Calu3 (cell line): ENCODE data around the gene UST. TPM values are rescaled to one million over a fixed set of nuclear protein-coding genes. Genes with fewer than 3 reads are reported as not detected.
"Not testable (repeated sequence)": the region's sequence is repeated elsewhere in the genome, so short reads cannot be mapped to it uniquely, and the experiment has no call there.

ENCODE experiments used
- BruUV-seq: library from RNA; stranded (reverse); fragments of 400-500 nt; replicated peaks from 2 replicates; lab custom pipeline; 2021; lab: Mats Ljungman, UMichigan
- CTCF ChIA-PET: fragments of 300-600 bp; sonication (Branson Sonifier 250); formaldehyde crosslinking; loops from one replicate; lab custom pipeline; 2022; ENCODE audit warnings: antibody characterized with exemption; lab: Charles Lee
- DNase-seq: peaks from one replicate; pipeline ENCODE4 v3.0.0; 2022
- H3K27ac Mint-ChIP-seq: one replicate; pipeline ENCODE4 v1.8.0; 2022; ENCODE audit warnings: mixed read lengths; ENCODE audit not compliant: unreplicated experiment
- H3K27me3 Mint-ChIP-seq: one replicate; pipeline ENCODE4 v1.8.0; 2022; ENCODE audit warnings: mixed read lengths; ENCODE audit not compliant: unreplicated experiment
- H3K36me3 Mint-ChIP-seq: one replicate; pipeline ENCODE4 v1.8.0; 2022; ENCODE audit warnings: mild to moderate bottlenecking, moderate library complexity, mixed read lengths; ENCODE audit not compliant: insufficient read depth, unreplicated experiment
- H3K4me1 Mint-ChIP-seq: one replicate; pipeline ENCODE4 v1.8.0; 2022; ENCODE audit warnings: mild to moderate bottlenecking, low read depth, mixed read lengths; ENCODE audit not compliant: unreplicated experiment
- H3K4me3 Mint-ChIP-seq: one replicate; pipeline ENCODE4 v1.8.0; 2022; ENCODE audit warnings: mild to moderate bottlenecking, low read depth, moderate library complexity, mixed read lengths; ENCODE audit not compliant: unreplicated experiment
- H3K9me3 Mint-ChIP-seq: one replicate; pipeline ENCODE4 v1.8.0; 2022; ENCODE audit warnings: low read depth, mixed read lengths; ENCODE audit not compliant: unreplicated experiment
- intact Hi-C: fragments of 100-400 bp; cut with micrococcal nuclease; formaldehyde crosslinking; loops from one replicate; pipeline ENCODE4 v1.10.0; 2022; ENCODE audit not compliant: unreplicated experiment
- total RNA-seq: library from RNA; stranded (reverse); gene quantifications from 2 replicates; pipeline ENCODE4 v1.2.3, GENCODE V29; 2022
- TF ChIP-seq, protein P1 (sequence below): fragments of 200-600 bp; IDR thresholded peaks from one replicate; pipeline ENCODE4 v1.8.0; 2022; ENCODE audit warnings: antibody characterized with exemption; ENCODE audit not compliant: unreplicated experiment

Gene UST
- total RNA-seq, 1 experiment from 2014 or later: 2.4 TPM

DNA sequence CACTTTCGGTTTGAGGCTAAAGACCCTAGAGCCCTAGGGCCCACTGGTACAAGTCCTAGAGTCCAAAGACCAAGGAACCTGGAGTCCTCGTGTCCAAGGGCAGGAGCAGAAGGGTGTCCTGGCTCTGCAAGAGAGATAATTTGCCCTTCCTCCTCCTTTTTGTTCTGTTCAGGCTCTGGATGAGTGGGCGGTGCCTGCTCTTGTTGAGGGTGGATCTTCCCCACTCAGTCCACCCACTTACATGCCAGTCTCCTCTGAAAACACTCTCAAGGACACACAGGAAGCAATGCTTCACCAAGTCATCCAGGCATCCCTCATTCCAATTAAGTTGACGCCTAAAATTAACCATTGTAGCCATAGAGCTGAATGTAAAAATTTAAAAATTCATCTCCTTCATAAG lies 102.1 kb downstream of the UST start:
- no peak overlapping the region for H3K27ac Mint-ChIP-seq
- TF ChIP-seq, protein P1, sequence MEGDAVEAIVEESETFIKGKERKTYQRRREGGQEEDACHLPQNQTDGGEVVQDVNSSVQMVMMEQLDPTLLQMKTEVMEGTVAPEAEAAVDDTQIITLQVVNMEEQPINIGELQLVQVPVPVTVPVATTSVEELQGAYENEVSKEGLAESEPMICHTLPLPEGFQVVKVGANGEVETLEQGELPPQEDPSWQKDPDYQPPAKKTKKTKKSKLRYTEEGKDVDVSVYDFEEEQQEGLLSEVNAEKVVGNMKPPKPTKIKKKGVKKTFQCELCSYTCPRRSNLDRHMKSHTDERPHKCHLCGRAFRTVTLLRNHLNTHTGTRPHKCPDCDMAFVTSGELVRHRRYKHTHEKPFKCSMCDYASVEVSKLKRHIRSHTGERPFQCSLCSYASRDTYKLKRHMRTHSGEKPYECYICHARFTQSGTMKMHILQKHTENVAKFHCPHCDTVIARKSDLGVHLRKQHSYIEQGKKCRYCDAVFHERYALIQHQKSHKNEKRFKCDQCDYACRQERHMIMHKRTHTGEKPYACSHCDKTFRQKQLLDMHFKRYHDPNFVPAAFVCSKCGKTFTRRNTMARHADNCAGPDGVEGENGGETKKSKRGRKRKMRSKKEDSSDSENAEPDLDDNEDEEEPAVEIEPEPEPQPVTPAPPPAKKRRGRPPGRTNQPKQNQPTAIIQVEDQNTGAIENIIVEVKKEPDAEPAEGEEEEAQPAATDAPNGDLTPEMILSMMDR: no peak
- no peaks in the 10 kb centered on the region for H3K9me3 Mint-ChIP-seq
- no peak overlapping the region for H3K4me3 Mint-ChIP-seq
- DNase-seq: no peak
- no peaks in the 10 kb centered on the region for H3K36me3 Mint-ChIP-seq
- H3K4me1 Mint-ChIP-seq: no peaks in the 10 kb centered on the region
- CTCF ChIA-PET: no interaction called here
- H3K27me3 Mint-ChIP-seq: no peaks in the 10 kb centered on the region
- BruUV-seq: no TSS peak
- intact Hi-C loops: no loop called here

DNA sequence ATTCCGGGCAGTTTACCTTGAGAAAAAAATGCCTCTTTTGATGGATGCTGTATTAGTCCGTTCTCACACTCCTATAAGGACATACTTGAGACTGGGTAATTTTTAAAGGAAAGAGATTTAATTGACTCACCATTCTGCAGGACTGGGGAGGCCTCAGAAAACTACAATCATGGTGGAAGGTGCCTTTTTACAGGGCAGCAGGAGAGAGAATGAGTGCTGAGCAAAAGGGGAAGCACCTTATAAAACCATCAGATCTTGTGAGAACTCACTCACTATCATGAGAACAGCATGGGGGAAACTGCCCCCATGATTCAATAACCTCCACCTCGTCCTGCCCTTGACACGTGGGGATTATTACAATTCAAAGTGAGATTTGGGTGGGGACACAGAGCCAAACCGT lies 102.6 kb downstream of the UST start:
- not testable (repeated sequence) for H3K27ac Mint-ChIP-seq, H3K9me3 Mint-ChIP-seq

DNA sequence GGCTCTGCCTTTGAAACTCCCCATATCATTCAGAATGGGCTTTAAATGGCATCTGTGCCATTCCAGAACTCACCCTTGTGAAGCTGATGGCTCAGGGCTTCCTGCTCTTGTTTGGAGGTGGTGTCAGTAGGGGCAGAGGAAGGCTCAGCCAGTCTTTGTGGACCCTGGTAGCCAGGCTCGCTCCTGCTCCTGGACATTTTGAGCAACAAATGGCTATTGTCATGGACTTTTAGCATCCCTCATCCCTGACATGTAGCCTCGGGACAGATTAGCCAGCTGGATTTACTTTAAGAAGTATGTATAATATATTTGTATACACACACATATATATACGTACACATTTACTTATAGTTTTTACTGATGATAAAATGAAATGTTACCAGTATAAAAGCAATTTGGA lies 104.1 kb downstream of the UST start:
- DNase-seq: no peak
- no peaks in the 10 kb centered on the region for H3K36me3 Mint-ChIP-seq
- no peaks in the 10 kb centered on the region for H3K4me1 Mint-ChIP-seq
- no TSS peak for BruUV-seq
- intact Hi-C loops: no loop called here
- CTCF ChIA-PET: no interaction called here
- H3K9me3 Mint-ChIP-seq: no peaks in the 10 kb centered on the region
- TF ChIP-seq, protein P1: no peak
- no peaks in the 10 kb centered on the region for H3K27me3 Mint-ChIP-seq
- H3K27ac Mint-ChIP-seq: no peak overlapping the region
- H3K4me3 Mint-ChIP-seq: no peak overlapping the region

More for the DNA sequence above, 102.6 kb downstream of the UST start:
- H3K27me3 Mint-ChIP-seq, CTCF ChIA-PET, BruUV-seq, H3K4me3 Mint-ChIP-seq, H3K4me1 Mint-ChIP-seq, H3K36me3 Mint-ChIP-seq, DNase-seq, intact Hi-C loops: not testable (repeated sequence)

DNA sequence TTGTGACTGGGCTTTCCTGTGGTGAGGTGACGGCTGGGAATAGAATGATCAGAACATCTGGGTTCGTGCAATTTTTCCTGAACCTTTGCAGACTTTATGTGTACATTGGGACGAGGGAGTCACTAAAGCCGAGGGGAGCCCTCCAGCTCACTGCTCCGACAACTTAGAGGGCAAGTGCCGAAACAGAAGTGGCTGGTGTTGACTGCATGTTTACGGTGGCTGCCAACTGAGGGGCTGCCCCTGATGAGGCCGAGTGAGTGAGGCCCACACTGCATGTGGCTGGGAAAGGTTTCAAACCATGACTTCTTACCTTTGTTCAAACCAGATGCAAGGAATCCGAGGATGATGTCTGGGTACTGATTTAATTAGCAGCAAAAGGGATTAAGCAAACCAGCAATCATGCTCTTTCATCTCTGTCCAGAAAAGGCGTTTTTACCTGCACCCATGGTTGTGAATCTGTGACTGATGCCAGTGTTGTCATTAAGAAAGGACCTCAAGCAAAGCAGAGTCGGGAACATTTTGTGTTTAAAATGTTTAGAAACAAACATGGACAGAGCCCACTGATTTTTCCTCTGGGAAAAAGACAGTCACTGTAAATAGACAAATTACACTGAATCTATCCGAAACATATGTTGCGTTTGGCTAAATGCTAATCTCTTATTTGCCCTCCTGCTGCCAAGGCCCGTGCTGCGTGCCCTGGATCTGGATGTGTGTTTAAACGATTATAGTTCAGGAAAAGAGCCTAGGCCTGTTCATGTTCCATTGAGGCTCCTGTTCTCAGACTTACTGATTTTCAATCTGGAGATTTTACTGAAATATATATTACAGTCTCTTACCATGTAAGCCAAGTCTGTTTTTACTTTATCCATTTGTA lies 105.1 kb downstream of the UST start:
- no peak overlapping the region for H3K4me3 Mint-ChIP-seq
- H3K27ac Mint-ChIP-seq: no peak overlapping the region
- H3K4me1 Mint-ChIP-seq: no peaks in the 10 kb centered on the region
- H3K36me3 Mint-ChIP-seq: no peaks in the 10 kb centered on the region
- TF ChIP-seq, protein P1: no peak
- no peaks in the 10 kb centered on the region for H3K9me3 Mint-ChIP-seq
- intact Hi-C loops: no loop called here
- no peak for DNase-seq
- BruUV-seq: no TSS peak
- no peaks in the 10 kb centered on the region for H3K27me3 Mint-ChIP-seq
- CTCF ChIA-PET: no interaction called here

DNA sequence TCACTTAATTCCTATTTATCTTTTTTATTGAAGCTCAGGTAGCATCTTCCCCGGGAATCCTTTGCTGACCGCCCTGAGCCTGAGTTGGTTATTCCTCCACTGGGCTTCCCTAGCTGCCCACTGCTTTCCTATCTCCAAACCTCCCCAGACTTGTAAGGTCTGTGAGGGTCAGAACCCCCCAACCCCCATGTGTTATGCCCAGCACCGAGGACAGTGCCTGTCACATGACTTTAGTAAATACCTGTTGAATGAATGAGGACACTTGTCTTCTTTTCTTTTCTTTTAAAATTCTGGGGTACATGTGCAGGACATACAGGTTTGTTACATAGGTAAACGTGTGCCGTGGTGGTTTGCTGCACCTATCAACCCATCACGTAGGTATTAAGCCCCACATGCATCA lies 105.9 kb downstream of the UST start:
- H3K27ac Mint-ChIP-seq: no peak overlapping the region
- DNase-seq: no peak
- H3K4me3 Mint-ChIP-seq: no peak overlapping the region
- TF ChIP-seq, protein P1: no peak
- intact Hi-C loops: no loop called here
- H3K27me3 Mint-ChIP-seq: no peaks in the 10 kb centered on the region
- no peaks in the 10 kb centered on the region for H3K4me1 Mint-ChIP-seq
- CTCF ChIA-PET: no interaction called here
- BruUV-seq: no TSS peak
- no peaks in the 10 kb centered on the region for H3K36me3 Mint-ChIP-seq
- H3K9me3 Mint-ChIP-seq: no peaks in the 10 kb centered on the region

DNA sequence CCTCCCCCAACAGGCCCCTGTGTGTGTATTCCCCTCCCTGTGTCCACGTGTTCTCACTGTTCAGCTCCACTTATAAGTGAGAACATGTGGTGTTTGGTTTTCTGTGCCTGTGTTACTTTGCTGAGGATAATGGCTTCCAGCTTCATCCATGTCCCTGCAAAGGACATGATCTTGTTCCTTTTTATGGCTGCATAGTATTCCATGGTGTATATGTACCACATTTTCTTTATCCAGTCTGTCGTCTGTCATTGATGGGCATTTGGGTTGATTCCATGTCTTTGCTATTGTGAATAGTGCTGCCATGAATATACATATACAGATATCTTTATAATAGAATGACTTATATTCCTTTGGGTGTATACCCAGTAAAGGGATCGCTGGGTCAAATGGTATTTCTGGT lies 106.3 kb downstream of the UST start:
- H3K36me3 Mint-ChIP-seq, CTCF ChIA-PET, intact Hi-C loops, DNase-seq, BruUV-seq, H3K27ac Mint-ChIP-seq, H3K4me1 Mint-ChIP-seq, H3K9me3 Mint-ChIP-seq, H3K27me3 Mint-ChIP-seq, H3K4me3 Mint-ChIP-seq: not testable (repeated sequence)
